Activated CD4-positive, alpha-beta memory T cell treated with anti-CD3 and anti-CD28 coated beads for 36 hours (primary cell): Measurements from ENCODE around the gene SMIM10L2A. TPM values are rescaled to one million over a fixed set of nuclear protein-coding genes. Genes with fewer than 3 reads are reported as not detected.
"Not testable (repeated sequence)": the region's sequence is repeated elsewhere in the genome, so short reads cannot be mapped to it uniquely, and the experiment has no call there.

Experiments
- CTCF ChIA-PET: fragments of 350-600 bp; sonication (Branson Sonifier 250); formaldehyde crosslinking; loops from one replicate; lab custom pipeline; 2021; ENCODE audit warnings: antibody characterized with exemption, inconsistent platforms; lab: Charles Lee
- POLR2A ChIA-PET: fragments of 350-600 bp; sonication (Branson Sonifier 250); formaldehyde crosslinking; loops from one replicate; lab custom pipeline; 2021; ENCODE audit warnings: antibody characterized with exemption; lab: Charles Lee
- DNase-seq: peaks from one replicate; pipeline ENCODE4 v3.0.0-alpha.2; 2020
- H3K27ac Mint-ChIP-seq: one replicate; pipeline ENCODE4 v1.8.0; 2021; ENCODE audit warnings: mixed read lengths
- H3K27me3 Mint-ChIP-seq: one replicate; pipeline ENCODE4 v1.8.0; 2021; ENCODE audit warnings: mixed read lengths
- H3K36me3 Mint-ChIP-seq: one replicate; pipeline ENCODE4 v1.8.0; 2021; ENCODE audit warnings: mixed read lengths
- H3K4me1 Mint-ChIP-seq: one replicate; pipeline ENCODE4 v1.8.0; 2021; ENCODE audit warnings: low read depth, mixed read lengths
- H3K4me3 Mint-ChIP-seq: one replicate; pipeline ENCODE4 v1.8.0; 2021; ENCODE audit warnings: mild to moderate bottlenecking, mixed read lengths
- H3K9me3 Mint-ChIP-seq: one replicate; pipeline ENCODE4 v1.8.0; 2021; ENCODE audit warnings: mixed read lengths
- intact Hi-C: fragments of 100-400 bp; cut with micrococcal nuclease; formaldehyde crosslinking; loops from one replicate; pipeline ENCODE4 v1.15.1; 2023
- total RNA-seq, 2 experiments: library from RNA; stranded (reverse); gene quantifications; one replicate each; pipeline ENCODE4 v1.2.3, GENCODE V29; 2021

Gene SMIM10L2A
- total RNA-seq, 2 experiments from 2014 or later, result 0.24 to 0.31 TPM

GRCh38 chrX:135436966-135437866 lies 15.5 kb downstream of the SMIM10L2A start:
- H3K4me3 Mint-ChIP-seq, result no peak overlapping the region
- DNase-seq, result no peak
- CTCF ChIA-PET, result no interaction called here
- H3K4me1 Mint-ChIP-seq, result peaks cover 1% of the 10 kb centered on the region
- H3K27me3 Mint-ChIP-seq, result no peaks in the 10 kb centered on the region
- no peaks in the 10 kb centered on the region for H3K36me3 Mint-ChIP-seq
- POLR2A ChIA-PET, result no interaction called here
- intact Hi-C loops, result no loop called here
- H3K9me3 Mint-ChIP-seq, result no peaks in the 10 kb centered on the region
- no peak overlapping the region for H3K27ac Mint-ChIP-seq

GRCh38 chrX:135437867-135438733 lies 16.4 kb downstream of the SMIM10L2A start:
- H3K4me3 Mint-ChIP-seq, result no peak overlapping the region
- intact Hi-C loops, result no loop called here
- POLR2A ChIA-PET, result no interaction called here
- DNase-seq, result no peak
- CTCF ChIA-PET, result no interaction called here
- no peaks in the 10 kb centered on the region for H3K27me3 Mint-ChIP-seq
- H3K9me3 Mint-ChIP-seq, result no peaks in the 10 kb centered on the region
- no peaks in the 10 kb centered on the region for H3K4me1 Mint-ChIP-seq
- no peak overlapping the region for H3K27ac Mint-ChIP-seq
- no peaks in the 10 kb centered on the region for H3K36me3 Mint-ChIP-seq

GRCh38 chrX:135438734-135439043 lies 16.9 kb downstream of the SMIM10L2A start:
- ChIA-PET POLR2A (no interaction called here), CTCF (no interaction called here)
- no peaks in the 10 kb centered on the region for H3K36me3 Mint-ChIP-seq
- H3K4me1 Mint-ChIP-seq, result no peaks in the 10 kb centered on the region
- no peak overlapping the region for H3K4me3 Mint-ChIP-seq
- DNase-seq, result no peak
- H3K27ac Mint-ChIP-seq, result no peak overlapping the region
- H3K9me3 Mint-ChIP-seq, result no peaks in the 10 kb centered on the region
- H3K27me3 Mint-ChIP-seq, result no peaks in the 10 kb centered on the region
- intact Hi-C loops, result no loop called here

DNA sequence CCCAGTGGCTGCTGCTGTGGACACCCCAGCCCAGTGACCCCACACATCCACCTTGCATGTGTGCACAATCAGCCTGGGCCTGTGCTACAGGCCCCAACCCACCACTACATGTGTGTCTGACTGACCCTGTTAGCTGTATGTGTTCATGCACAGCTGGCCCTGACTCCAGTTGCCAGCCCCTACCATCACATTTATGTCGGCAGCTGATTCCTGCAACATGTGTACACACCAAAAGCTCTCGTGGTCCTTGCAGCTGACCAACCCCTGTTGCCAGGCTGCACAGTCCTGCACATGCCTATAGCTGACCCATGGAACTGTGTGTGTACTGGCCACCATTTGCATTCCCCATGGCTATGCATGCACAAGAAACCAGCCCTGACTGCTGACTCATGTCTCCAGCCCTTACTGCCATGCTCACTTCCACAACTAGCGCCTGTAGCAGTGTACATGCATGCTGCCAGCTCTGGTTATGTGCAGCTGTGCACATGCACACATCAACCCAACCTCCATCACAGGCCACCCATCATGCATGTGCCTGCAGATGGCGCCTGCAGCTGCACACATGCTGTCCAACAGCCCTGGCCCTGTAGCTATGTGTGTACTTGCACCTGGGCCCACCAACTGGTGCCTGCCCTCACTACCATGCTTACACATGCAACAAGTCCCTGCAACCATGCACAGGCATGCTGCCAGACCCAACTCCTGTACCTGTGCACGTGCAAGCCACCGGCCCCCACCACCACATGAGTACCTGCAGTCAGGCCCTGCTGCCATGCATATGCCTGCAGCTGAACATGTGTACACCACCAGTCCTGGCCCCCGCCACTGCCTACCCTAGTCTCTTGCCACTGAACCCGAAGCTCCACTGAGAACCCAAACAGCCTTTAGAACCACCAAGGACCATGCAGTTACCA lies 28.1 kb downstream of the SMIM10L2A start:
- Mint-ChIP-seq H3K4me3 (no peak overlapping the region), H3K9me3 (no peaks in the 10 kb centered on the region), H3K36me3 (no peaks in the 10 kb centered on the region), H3K27me3 (no peaks in the 10 kb centered on the region), H3K4me1 (no peaks in the 10 kb centered on the region), H3K27ac (no peak overlapping the region)
- no peak for DNase-seq
- intact Hi-C loops, result no loop called here
- ChIA-PET CTCF (interaction anchor here (1.2 kb wide), 1 partner anchor 14 kb away, joined by 6 read pairs; no protein-coding TSS in a partner anchor), POLR2A (no interaction called here)

- H3K36me3 Mint-ChIP-seq, result peaks cover 3% of the 10 kb centered on the region
- no peak for DNase-seq
- no peaks in the 10 kb centered on the region for H3K27me3 Mint-ChIP-seq
- no peak overlapping the region for H3K27ac Mint-ChIP-seq
- no peak overlapping the region for H3K4me3 Mint-ChIP-seq
- no peaks in the 10 kb centered on the region for H3K9me3 Mint-ChIP-seq
- intact Hi-C loops, result no loop called here
- H3K4me1 Mint-ChIP-seq, result no peaks in the 10 kb centered on the region
- POLR2A ChIA-PET, result no interaction called here
- CTCF ChIA-PET, result no interaction called here
Observed at GRCh38 chrX:135453381-135453780, 31.6 kb downstream of the SMIM10L2A start.

DNA sequence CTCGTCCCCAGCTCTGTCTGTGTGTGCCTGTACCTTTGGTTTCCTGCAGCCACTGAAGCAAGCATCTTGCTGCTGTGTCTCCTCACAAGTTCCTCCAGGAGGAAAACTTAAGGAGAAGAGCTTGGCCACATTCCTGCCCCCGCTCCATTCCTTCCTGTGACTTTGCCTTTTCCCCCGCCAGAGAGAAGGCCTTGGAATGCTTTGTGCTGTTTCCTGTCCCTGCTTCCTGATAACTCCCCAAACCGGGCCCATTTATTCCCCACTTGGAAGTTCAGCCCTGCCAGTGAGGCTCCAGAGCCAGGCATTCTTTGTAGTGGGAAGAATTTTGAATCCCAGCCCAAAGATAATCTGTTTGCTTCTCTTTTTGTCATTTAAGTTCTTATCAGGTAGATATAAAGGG lies 33.1 kb downstream of the SMIM10L2A start:
- POLR2A ChIA-PET, result no interaction called here
- no peak overlapping the region for H3K4me3 Mint-ChIP-seq
- H3K4me1 Mint-ChIP-seq, result no peaks in the 10 kb centered on the region
- no peak for DNase-seq
- H3K36me3 Mint-ChIP-seq, result peaks cover 3% of the 10 kb centered on the region
- H3K27ac Mint-ChIP-seq, result no peak overlapping the region
- intact Hi-C loops, result no loop called here
- H3K9me3 Mint-ChIP-seq, result no peaks in the 10 kb centered on the region
- CTCF ChIA-PET, result interaction anchor here (0.5 to 1.5 kb wide), 2 partner anchors 9 to 25 kb away, joined by 3 read pairs; no protein-coding TSS in a partner anchor
- no peaks in the 10 kb centered on the region for H3K27me3 Mint-ChIP-seq

DNA sequence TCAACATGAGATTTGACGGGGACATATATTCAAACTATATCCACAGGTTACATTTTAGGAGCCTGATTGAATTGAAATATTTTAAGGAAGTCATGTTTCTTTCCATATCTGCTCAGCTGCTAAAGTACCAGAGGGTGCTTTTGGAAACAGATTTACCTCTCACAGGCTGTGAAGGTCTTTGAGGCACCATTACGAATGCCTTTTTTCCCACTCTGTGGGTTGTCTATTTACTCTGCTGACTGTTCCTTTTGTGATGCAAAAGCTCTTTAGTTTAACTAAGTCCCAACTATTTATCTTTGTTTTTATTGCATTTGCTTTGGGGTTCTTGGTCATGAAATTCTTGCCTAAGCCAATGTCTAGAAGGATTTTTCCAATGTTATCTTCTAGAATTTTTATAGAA lies 40.0 kb downstream of the SMIM10L2A start:
- DNase-seq, H3K4me1 Mint-ChIP-seq, H3K27me3 Mint-ChIP-seq, POLR2A ChIA-PET, H3K27ac Mint-ChIP-seq, H3K9me3 Mint-ChIP-seq, H3K4me3 Mint-ChIP-seq, intact Hi-C loops, CTCF ChIA-PET, H3K36me3 Mint-ChIP-seq: not testable (repeated sequence)

DNA sequence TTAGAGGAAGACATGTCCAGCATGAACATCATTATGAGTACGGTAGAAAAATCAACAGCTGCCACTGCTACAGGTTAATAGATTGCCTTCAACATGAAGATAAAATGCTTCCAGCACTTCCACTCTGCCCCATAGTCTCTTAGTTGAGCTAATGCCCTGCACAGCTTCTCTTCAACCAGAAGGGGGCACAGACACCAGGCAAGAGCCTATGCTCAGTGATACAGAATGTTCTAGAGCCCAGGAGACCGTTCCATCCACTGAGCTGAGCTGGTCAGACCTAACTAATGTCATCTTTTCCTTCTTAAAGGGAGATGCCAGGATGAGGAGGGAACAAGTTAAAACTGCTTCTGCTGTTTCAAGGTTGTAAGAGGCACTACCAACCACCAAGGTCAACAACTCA lies 42.2 kb downstream of the SMIM10L2A start:
- no peak overlapping the region for H3K4me3 Mint-ChIP-seq
- DNase-seq, result no peak
- no peaks in the 10 kb centered on the region for H3K4me1 Mint-ChIP-seq
- H3K9me3 Mint-ChIP-seq, result no peaks in the 10 kb centered on the region
- H3K27me3 Mint-ChIP-seq, result no peaks in the 10 kb centered on the region
- H3K36me3 Mint-ChIP-seq, result no peaks in the 10 kb centered on the region
- CTCF ChIA-PET, result interaction anchor here (0.6 to 1.3 kb wide), 6 partner anchors 9 to 833 kb away, joined by 3 to 8 read pairs (median 3); no protein-coding TSS in a partner anchor
- intact Hi-C loops, result no loop called here
- no peak overlapping the region for H3K27ac Mint-ChIP-seq
- POLR2A ChIA-PET, result no interaction called here

DNA sequence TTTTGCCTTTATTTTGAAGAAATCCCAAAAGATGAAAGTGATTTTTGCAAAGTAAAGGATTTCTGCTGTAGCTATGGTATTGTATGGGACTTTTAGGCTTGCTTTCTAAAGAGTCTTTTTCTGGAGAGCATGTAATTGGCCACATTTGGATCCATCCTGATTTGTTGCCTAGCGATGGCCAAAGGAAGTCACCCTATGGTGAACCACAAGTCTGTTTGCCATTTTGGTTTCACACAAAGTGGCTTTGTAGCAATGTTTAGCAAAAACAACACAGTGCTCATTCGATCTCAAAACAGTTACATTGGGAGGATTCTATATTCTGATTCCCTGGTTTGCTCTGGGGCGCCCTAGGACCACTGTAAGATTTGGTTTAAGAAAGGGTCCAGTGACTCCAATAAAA lies 54.6 kb downstream of the SMIM10L2A start:
- POLR2A ChIA-PET, result no interaction called here

DNA sequence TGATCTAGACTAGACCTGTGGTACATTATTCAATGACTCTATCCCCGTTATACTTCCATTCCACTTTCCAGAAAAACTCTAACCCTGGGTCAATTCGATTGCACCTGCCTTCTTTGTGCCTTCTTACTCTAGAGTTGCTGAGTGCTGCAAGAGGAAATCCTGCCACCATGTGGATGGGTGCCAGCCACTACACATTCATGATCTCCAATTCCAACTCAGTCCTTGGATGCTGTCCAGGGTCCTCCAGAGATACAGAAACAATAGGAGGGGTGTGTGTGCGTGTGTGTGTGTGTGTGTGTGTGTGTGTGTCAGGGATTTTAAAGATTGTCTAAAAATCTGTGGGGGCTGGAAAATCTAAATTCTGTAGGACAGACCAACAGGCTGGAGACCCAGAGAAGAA lies 55.8 kb downstream of the SMIM10L2A start:
- H3K4me1 Mint-ChIP-seq, result peaks cover 2% of the 10 kb centered on the region
- H3K9me3 Mint-ChIP-seq, result no peaks in the 10 kb centered on the region
- intact Hi-C loops, result no loop called here
- no peak overlapping the region for H3K27ac Mint-ChIP-seq
- H3K27me3 Mint-ChIP-seq, result no peaks in the 10 kb centered on the region
- H3K4me3 Mint-ChIP-seq, result no peak overlapping the region
- ChIA-PET POLR2A (no interaction called here), CTCF (no interaction called here)
- H3K36me3 Mint-ChIP-seq, result no peaks in the 10 kb centered on the region
- peak; percentile 53 for DNase-seq

More for the DNA sequence above, 54.6 kb downstream of the SMIM10L2A start:
- H3K4me3 Mint-ChIP-seq, result no peak overlapping the region
- no peak overlapping the region for H3K27ac Mint-ChIP-seq
- H3K27me3 Mint-ChIP-seq, result no peaks in the 10 kb centered on the region
- intact Hi-C loops, result no loop called here
- CTCF ChIA-PET, result no interaction called here
- no peaks in the 10 kb centered on the region for H3K9me3 Mint-ChIP-seq
- H3K36me3 Mint-ChIP-seq, result no peaks in the 10 kb centered on the region
- H3K4me1 Mint-ChIP-seq, result peaks cover 2% of the 10 kb centered on the region
- DNase-seq, result no peak
